GM12873 (cell line): ENCODE results near the gene CPED1.

Experiments
- TF ChIP-seq, protein P1 (sequence below): IDR thresholded peaks from 2 replicates; pipeline ENCODE4 v1.5.1; 2012; ENCODE audit warnings: low read depth, mild to moderate bottlenecking, moderate library complexity, low read length, control low read depth; ENCODE audit not compliant: insufficient read depth; ENCODE audit errors: missing control alignments

The CPED1 gene

DNA sequence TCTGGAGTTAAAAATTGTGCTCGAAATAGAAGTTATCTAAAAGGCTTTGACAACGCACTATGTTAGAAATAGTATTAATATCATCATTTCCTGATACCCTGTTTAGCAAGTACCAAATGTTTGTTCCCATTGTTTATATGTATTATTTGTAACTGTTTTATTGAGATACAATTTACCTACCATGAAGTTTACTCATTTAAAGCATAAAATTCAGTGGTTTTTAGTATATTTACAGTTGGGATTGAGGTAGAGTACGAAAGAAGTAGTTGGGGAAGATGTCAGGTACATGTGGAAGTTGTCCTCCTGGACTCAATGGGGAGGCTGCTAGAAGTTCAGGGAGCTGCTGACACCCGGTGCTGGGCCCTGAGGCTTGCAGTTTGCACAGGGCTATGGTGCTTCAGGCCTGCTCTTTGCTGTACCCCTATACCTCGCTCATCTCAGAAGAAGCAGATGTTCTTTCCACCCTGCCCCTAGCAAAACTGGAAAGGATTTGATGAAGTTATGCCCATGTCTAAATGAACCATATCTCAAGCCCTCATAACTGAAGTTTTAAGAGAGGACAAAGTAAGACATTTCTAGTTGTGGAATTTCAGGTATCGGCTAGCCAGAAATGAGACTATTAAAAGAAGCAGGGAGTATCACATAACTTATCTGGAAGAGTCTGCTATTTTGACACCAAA, 315.1 kb downstream of the CPED1 start:
- TF ChIP-seq, protein P1, sequence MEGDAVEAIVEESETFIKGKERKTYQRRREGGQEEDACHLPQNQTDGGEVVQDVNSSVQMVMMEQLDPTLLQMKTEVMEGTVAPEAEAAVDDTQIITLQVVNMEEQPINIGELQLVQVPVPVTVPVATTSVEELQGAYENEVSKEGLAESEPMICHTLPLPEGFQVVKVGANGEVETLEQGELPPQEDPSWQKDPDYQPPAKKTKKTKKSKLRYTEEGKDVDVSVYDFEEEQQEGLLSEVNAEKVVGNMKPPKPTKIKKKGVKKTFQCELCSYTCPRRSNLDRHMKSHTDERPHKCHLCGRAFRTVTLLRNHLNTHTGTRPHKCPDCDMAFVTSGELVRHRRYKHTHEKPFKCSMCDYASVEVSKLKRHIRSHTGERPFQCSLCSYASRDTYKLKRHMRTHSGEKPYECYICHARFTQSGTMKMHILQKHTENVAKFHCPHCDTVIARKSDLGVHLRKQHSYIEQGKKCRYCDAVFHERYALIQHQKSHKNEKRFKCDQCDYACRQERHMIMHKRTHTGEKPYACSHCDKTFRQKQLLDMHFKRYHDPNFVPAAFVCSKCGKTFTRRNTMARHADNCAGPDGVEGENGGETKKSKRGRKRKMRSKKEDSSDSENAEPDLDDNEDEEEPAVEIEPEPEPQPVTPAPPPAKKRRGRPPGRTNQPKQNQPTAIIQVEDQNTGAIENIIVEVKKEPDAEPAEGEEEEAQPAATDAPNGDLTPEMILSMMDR = no peak

DNA sequence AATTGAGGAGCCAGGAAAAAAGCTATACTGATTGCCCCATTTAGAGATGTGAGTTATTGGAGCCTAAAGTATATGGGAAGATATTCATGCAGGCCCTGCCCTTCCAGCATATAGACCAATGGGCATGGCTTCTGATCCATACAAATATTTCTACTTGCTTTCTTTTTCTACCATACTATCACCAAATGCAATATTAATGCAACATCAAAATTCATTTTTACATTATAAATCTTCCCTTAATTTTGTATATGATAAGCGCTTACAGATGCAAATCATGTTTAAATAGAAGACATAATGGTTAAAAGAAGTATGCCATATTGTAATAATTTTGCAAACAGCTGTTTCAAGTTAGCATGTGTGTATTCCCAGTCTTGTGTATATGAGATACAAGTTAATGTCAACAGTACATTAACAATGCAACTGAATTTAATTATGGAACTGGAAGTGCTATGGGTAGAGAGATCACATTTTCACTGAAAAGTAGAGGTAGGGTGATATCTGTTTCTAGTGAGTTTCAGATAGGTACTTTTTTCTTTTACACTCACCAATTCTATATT, 315.7 kb downstream of the CPED1 start:
- TF ChIP-seq, protein P1 = no peak

DNA sequence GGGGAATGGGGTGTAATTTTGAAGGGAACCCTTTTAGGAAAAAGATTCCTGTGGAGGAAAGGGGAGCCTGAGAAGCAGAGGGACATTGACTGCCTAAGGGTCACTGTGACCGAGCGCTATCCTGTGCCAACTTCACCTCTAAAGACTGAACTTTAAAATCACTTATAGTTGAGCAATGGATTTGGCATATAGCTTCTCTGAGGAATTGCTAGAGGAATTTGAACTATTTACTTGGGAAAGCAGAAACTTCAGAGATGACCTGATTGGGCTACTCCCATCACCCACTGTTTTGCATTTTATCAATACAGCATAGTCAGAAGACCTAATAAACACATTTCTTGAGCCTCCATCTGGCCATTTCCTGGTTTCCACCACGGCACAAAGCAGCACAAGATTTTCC, 316.6 kb downstream of the CPED1 start:
- TF ChIP-seq, protein P1 = no peak

- TF ChIP-seq, protein P1 = no peak
Measured at GRCh38 chr7:121306565-121306964, 318.1 kb downstream of the CPED1 start.

DNA sequence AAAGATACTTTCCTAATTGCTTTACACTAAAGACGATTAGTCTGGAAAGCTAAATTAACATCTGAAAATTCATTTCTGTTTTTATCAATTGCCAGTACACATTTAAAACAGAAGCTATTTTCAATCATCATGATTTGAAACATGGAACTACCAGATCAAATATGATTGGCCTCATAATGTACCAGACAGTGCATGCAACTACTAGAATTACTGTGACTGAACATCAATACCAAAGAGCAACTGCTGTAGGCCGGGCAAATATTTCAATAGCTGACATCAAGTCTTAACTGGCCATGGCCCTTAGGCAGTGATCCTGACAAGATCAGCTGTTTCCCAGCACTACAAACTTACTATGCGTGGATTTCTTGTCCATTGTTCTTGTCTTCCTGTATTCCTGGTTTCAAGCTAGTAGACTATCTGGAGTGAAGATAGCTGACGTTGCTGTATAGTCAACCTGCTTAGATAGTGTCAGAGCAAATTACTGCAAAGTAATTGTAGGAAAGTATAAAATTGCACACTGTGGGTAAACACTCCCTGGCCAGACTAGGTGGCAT, 318.6 kb downstream of the CPED1 start:
- TF ChIP-seq, protein P1 = no peak

GRCh38 chr7:121313220-121313792, 324.8 kb downstream of the CPED1 start:
- TF ChIP-seq, protein P1 = no peak

- TF ChIP-seq, protein P1 = peak; percentile 12
Measured at GRCh38 chr7:121313793-121314676, 325.5 kb downstream of the CPED1 start.
